ENCODE measurements around the gene GPC6. TPM values are rescaled to one million over a fixed set of nuclear protein-coding genes. Genes with fewer than 3 reads are reported as not detected.

GPC6 gene
- total RNA-seq, 4 donors from 2014 or later = 2.7 to 5.7 (median 4.4) TPM

DNA sequence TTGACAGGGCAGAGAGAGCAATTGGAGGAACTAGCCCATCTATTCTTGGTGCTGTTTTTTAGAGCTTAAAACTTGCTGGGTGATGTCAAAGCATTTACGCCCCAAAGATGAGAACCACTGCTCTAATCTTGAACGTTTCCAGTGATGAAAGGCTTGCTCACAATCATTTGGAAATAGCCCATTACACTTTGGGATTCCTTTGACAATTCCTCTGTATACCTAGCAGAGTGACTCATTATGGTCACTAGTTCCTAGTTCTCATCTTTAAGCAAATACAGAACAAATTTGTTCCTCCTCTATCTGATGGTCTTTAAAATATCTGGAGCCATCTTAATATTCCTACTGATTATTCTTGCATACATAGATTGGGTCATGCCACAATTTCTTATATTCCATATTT lies 112.3 kb downstream of the GPC6 start:
- DNase-seq (ENCODE audit: low spot score in 2 of 2) = no peak
- Histone ChIP-seq H3K27ac (no peak overlapping the region), H3K27me3 (no peaks in the 10 kb centered on the region), H3K4me1 (no peaks in the 10 kb centered on the region), H3K9me3 (peaks cover 3% of the 10 kb centered on the region), H3K4me3 (no peak overlapping the region), H3K36me3 (no peaks in the 10 kb centered on the region)
- WGBS = 80% methylated on average over 2 of the region's 2 CpGs
- TF ChIP-seq, protein P1, sequence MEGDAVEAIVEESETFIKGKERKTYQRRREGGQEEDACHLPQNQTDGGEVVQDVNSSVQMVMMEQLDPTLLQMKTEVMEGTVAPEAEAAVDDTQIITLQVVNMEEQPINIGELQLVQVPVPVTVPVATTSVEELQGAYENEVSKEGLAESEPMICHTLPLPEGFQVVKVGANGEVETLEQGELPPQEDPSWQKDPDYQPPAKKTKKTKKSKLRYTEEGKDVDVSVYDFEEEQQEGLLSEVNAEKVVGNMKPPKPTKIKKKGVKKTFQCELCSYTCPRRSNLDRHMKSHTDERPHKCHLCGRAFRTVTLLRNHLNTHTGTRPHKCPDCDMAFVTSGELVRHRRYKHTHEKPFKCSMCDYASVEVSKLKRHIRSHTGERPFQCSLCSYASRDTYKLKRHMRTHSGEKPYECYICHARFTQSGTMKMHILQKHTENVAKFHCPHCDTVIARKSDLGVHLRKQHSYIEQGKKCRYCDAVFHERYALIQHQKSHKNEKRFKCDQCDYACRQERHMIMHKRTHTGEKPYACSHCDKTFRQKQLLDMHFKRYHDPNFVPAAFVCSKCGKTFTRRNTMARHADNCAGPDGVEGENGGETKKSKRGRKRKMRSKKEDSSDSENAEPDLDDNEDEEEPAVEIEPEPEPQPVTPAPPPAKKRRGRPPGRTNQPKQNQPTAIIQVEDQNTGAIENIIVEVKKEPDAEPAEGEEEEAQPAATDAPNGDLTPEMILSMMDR (IDR thresholded peaks at IDR 0.05) = no peak
- TF ChIP-seq EP300 (IDR thresholded peaks at IDR 0.05) = no peak
- TF ChIP-seq POLR2A (IDR thresholded peaks at IDR 0.05) = no peak

DNA sequence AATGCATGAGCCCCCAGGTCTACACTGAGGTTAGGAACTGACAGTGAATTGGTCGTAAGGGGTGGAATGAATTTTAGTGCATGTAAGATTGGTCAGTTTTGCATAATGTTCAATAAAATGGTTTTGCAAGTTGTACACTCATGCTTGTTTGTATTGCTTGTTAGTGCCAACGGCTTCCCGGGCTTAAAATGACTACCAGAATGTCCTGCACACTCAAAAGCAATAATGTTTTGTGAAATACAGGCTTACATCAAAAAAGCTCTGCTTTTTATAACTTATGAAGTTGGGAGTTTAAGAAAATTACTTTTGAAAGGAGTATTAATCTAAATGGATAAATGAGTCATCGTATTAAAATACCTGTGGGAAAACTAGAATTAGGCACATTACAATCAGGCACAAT lies 112.9 kb downstream of the GPC6 start:
- Histone ChIP-seq H3K4me3 (no peak overlapping the region), H3K9me3 (peaks cover 3% of the 10 kb centered on the region), H3K36me3 (no peaks in the 10 kb centered on the region), H3K27me3 (no peaks in the 10 kb centered on the region), H3K27ac (no peak overlapping the region), H3K4me1 (no peaks in the 10 kb centered on the region)
- DNase-seq (ENCODE audit: low spot score in 2 of 2) = no peak
- WGBS = 83% methylated on average over 4 of the region's 4 CpGs
- TF ChIP-seq POLR2A (IDR thresholded peaks at IDR 0.05) (no peak), POLR2AphosphoS5 (IDR thresholded peaks at IDR 0.05) (no peak), EP300 (IDR thresholded peaks at IDR 0.05) (no peak)
- TF ChIP-seq, protein P1 (IDR thresholded peaks at IDR 0.05) = no peak

DNA sequence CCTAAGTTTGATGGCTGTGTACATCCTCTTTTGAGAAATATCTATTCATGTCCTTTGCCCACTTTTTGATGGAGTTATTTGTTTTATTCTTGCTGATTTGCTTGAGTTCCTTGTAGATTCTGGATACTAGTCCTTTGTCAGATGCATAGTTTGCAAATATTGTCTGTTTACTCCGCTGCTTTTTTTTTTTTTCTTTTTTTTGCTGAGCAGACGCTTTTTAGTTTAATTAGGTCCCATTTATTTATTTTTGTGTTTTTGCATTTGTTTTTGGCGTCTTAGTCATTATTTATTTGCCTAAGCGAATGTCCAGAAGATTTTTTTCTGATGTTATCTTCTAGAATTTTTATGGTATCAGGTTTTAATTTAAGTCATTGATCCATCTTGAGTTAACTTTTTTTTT lies 114.9 kb downstream of the GPC6 start:
- Histone ChIP-seq H3K27me3 (no peaks in the 10 kb centered on the region), H3K27ac (no peak overlapping the region), H3K4me1 (no peaks in the 10 kb centered on the region), H3K9me3 (peaks cover 3% of the 10 kb centered on the region), H3K36me3 (no peaks in the 10 kb centered on the region), H3K4me3 (no peak overlapping the region)
- no peak for DNase-seq (ENCODE audit: low spot score in 2 of 2)
- no peak for TF ChIP-seq EP300 (IDR thresholded peaks at IDR 0.05)
- no peak for TF ChIP-seq POLR2A (IDR thresholded peaks at IDR 0.05)
- no peak for TF ChIP-seq POLR2AphosphoS5 (IDR thresholded peaks at IDR 0.05)
- TF ChIP-seq, protein P1 (IDR thresholded peaks at IDR 0.05) = no peak
- 92% methylated on average over 4 of the region's 4 CpGs for WGBS

DNA sequence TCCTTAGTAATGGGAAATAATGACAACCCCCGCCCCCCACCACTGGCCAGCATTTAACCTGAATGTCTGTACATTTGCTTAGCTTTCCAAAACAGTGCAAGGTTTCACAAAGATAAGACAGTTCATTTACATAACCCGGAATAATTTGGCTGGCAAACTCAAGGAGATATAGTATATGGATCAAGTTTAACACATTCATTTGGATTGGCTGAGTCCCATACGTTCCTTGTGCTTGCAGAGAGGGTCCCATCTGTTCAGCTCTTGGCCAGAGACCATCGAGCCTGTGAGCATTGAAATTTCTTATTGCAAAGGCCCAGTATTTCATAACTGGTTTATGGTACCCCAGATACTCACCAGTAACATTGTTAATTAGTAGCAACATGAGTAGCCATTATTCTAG lies 116.5 kb downstream of the GPC6 start:
- Histone ChIP-seq H3K4me3 (no peak overlapping the region), H3K9me3 (peaks cover 3% of the 10 kb centered on the region), H3K4me1 (no peaks in the 10 kb centered on the region), H3K27me3 (no peaks in the 10 kb centered on the region), H3K27ac (no peak overlapping the region), H3K36me3 (no peaks in the 10 kb centered on the region)
- DNase-seq (ENCODE audit: low spot score in 2 of 2) = no peak
- TF ChIP-seq POLR2A (IDR thresholded peaks at IDR 0.05) = no peak
- no peak for TF ChIP-seq POLR2AphosphoS5 (IDR thresholded peaks at IDR 0.05)
- TF ChIP-seq, protein P1 (IDR thresholded peaks at IDR 0.05) = no peak
- no peak for TF ChIP-seq EP300 (IDR thresholded peaks at IDR 0.05)
- 85% methylated on average over 4 of the region's 4 CpGs for WGBS

DNA sequence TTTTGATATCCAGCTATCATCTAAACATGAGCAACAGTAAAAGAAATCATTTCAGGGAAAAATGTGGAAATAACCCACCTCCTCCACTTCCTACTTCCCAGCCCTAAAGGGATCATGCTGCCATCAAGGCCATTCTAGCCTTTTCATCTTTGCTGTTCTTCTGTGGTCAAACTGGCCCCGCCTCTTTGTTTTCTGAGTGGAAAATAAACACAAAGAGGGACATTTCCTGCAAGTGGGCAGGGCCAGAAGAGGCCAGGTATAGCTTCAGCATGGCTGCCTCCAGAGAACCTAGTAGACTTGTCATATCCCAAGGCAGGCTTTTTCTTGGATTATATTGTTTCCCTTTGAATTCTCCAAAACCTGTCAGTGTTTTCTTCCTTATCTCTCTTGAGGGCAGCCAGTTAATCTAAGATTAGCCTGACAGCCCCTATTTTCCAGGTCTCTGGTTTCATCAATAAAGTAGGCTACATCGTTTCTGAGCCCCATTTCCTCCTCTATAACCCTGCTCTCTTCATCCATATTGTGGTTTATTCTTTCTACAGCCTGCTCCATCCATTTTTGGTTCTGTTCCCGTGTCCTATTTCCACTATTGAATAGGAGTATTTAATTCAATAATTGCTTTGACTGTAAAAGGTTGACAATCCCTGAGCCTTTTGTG lies 117.6 kb downstream of the GPC6 start:
- Histone ChIP-seq H3K4me3 (no peak overlapping the region), H3K36me3 (no peaks in the 10 kb centered on the region), H3K27me3 (no peaks in the 10 kb centered on the region), H3K4me1 (no peaks in the 10 kb centered on the region), H3K27ac (no peak overlapping the region), H3K9me3 (peaks cover 3% of the 10 kb centered on the region)
- TF ChIP-seq POLR2AphosphoS5 (IDR thresholded peaks at IDR 0.05) = no peak
- TF ChIP-seq, protein P1 (IDR thresholded peaks at IDR 0.05) = no peak
- WGBS = 77% methylated on average over 3 of the region's 3 CpGs
- DNase-seq (ENCODE audit: low spot score in 2 of 2) = no peak

Measured in suprapubic skin (tissue), 4 donors.